OCI-LY1 (cell line): Measurements from ENCODE around the gene FCRL5.

ENCODE experiments used
- H2AFZ ChIP-seq: fragments of 200-600 bp; sonication (generic), shearing (Covaris generic); 2 replicates; pipeline ENCODE4 v1.6.0; 2014; ENCODE audit warnings: antibody characterized with exemption, mild to moderate bottlenecking, low read length
- H3F3A ChIP-seq: fragments of 200-600 bp; sonication (generic), shearing (Covaris generic); 2 replicates; pipeline ENCODE4 v1.6.0; 2014; ENCODE audit warnings: mild to moderate bottlenecking, antibody characterized with exemption, low read length, moderate library complexity; ENCODE audit not compliant: insufficient read depth
- H3K27ac ChIP-seq: fragments of 200-600 bp; sonication (generic); 2 replicates; pipeline ENCODE4 v1.5.1; 2014; ENCODE audit warnings: low read length, mixed run types, mild to moderate bottlenecking, low read depth; ENCODE audit not compliant: poor library complexity, severe bottlenecking
- H3K27me3 ChIP-seq: fragments of 200-600 bp; sonication (generic); 2 replicates; pipeline ENCODE4 v1.6.0; 2014; ENCODE audit warnings: antibody characterized with exemption, mild to moderate bottlenecking, low read length, moderate library complexity; ENCODE audit not compliant: insufficient read depth
- H3K36me3 ChIP-seq: fragments of 200-600 bp; sonication (generic); 2 replicates; pipeline ENCODE4 v1.6.1; 2014; ENCODE audit warnings: mild to moderate bottlenecking, antibody characterized with exemption, low read length, moderate library complexity, mixed read lengths; ENCODE audit not compliant: insufficient read depth
- H3K4me1 ChIP-seq: fragments of 200-600 bp; sonication (generic); 2 replicates; pipeline ENCODE4 v1.5.1; 2014; ENCODE audit warnings: mild to moderate bottlenecking, low read length, moderate library complexity; ENCODE audit not compliant: insufficient read depth, severe bottlenecking
- H3K4me2 ChIP-seq: fragments of 200-600 bp; sonication (generic), shearing (Covaris generic); 2 replicates; pipeline ENCODE4 v1.6.1; 2014; ENCODE audit warnings: low read length
- H3K4me3 ChIP-seq: fragments of 200-600 bp; sonication (generic); 2 replicates; pipeline ENCODE4 v1.5.1; 2014; ENCODE audit warnings: low read length, low read depth, mild to moderate bottlenecking, mixed read lengths; ENCODE audit not compliant: poor library complexity, severe bottlenecking
- H3K79me2 ChIP-seq: fragments of 200-600 bp; shearing (Covaris generic); 2 replicates; pipeline ENCODE4 v1.6.1; 2016; ENCODE audit warnings: mixed run types, low read length, mixed read lengths; ENCODE audit not compliant: insufficient read depth
- H3K9ac ChIP-seq: fragments of 200-600 bp; sonication (generic), shearing (Covaris generic); 2 replicates; pipeline ENCODE4 v1.6.1; 2014; ENCODE audit warnings: mild to moderate bottlenecking, low read length, mixed read lengths
- H3K9me2 ChIP-seq: fragments of 200-600 bp; sonication (generic), shearing (Covaris generic); 2 replicates; pipeline ENCODE4 v1.6.1; 2014; ENCODE audit warnings: low read depth, mild to moderate bottlenecking, low read length, mixed read lengths
- H3K9me3 ChIP-seq: fragments of 200-600 bp; shearing (Covaris generic); 2 replicates; pipeline ENCODE4 v1.6.1; 2014; ENCODE audit warnings: low read length, mixed read lengths
- H4K20me1 ChIP-seq: fragments of 200-600 bp; sonication (generic), shearing (Covaris generic); 2 replicates; pipeline ENCODE4 v1.6.0; 2016; ENCODE audit warnings: mild to moderate bottlenecking, low read length; ENCODE audit not compliant: insufficient read depth
- EZH2 ChIP-seq: fragments of 200-600 bp; sonication (generic), shearing (Covaris generic); IDR thresholded peaks from 2 replicates; pipeline ENCODE4 v1.8.0; 2017; ENCODE audit warnings: borderline replicate concordance, mixed run types, mild to moderate bottlenecking, antibody characterized with exemption, low read length, moderate library complexity, mixed read lengths
- TF ChIP-seq, protein P1 (sequence below): fragments of 200-600 bp; sonication (generic), shearing (Covaris generic); IDR thresholded peaks from 2 replicates; pipeline ENCODE4 v1.5.1; 2017; ENCODE audit warnings: mild to moderate bottlenecking, antibody characterized with exemption, low read length, moderate library complexity, mixed read lengths

The FCRL5 gene

GRCh38 chr1:157577420-157577819, 25.1 kb upstream of the FCRL5 start:
- Histone ChIP-seq H3K4me3 (no peak overlapping the region), H3K9me3 (no peaks in the 10 kb centered on the region), H3K27me3 (no peaks in the 10 kb centered on the region), H3F3A (no peaks in the 10 kb centered on the region), H3K27ac (no peak overlapping the region), H2AFZ (no peak overlapping the region), H3K4me2 (no peak overlapping the region), H3K36me3 (no peaks in the 10 kb centered on the region), H3K9me2 (no peaks in the 10 kb centered on the region), H3K79me2 (no peaks in the 10 kb centered on the region), H4K20me1 (no peaks in the 10 kb centered on the region), H3K4me1 (peaks cover 28% of the 10 kb centered on the region), H3K9ac (no peak overlapping the region)
- TF ChIP-seq EZH2: no peak
- TF ChIP-seq, protein P1, sequence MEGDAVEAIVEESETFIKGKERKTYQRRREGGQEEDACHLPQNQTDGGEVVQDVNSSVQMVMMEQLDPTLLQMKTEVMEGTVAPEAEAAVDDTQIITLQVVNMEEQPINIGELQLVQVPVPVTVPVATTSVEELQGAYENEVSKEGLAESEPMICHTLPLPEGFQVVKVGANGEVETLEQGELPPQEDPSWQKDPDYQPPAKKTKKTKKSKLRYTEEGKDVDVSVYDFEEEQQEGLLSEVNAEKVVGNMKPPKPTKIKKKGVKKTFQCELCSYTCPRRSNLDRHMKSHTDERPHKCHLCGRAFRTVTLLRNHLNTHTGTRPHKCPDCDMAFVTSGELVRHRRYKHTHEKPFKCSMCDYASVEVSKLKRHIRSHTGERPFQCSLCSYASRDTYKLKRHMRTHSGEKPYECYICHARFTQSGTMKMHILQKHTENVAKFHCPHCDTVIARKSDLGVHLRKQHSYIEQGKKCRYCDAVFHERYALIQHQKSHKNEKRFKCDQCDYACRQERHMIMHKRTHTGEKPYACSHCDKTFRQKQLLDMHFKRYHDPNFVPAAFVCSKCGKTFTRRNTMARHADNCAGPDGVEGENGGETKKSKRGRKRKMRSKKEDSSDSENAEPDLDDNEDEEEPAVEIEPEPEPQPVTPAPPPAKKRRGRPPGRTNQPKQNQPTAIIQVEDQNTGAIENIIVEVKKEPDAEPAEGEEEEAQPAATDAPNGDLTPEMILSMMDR: peak; percentile 26; the same call in 1 of the 2 replicates

DNA sequence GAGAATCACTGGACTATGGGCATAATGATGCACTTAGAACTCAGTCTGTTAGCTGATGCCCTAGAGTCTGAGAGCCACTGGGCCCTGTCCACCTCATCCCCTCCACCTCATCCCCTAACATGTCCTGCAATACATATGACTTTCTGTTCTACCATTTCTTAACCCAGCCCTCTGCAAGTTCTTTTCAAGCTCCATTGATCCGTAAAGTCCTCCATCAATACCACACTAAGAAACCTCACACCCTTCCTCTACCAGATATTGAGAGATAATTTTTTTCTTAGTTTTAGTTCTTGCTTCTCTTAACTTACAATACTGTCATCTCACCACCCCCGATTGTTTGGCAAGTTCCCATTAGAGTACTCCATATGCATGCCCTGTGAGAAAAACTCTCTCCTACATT, 23.4 kb upstream of the FCRL5 start:
- Histone ChIP-seq H3K4me1 (peaks cover 16% of the 10 kb centered on the region), H3K79me2 (no peaks in the 10 kb centered on the region), H3K9me3 (no peaks in the 10 kb centered on the region)

GRCh38 chr1:157574836-157575235, 22.5 kb upstream of the FCRL5 start:
- Histone ChIP-seq H4K20me1 (no peaks in the 10 kb centered on the region), H3K79me2 (no peaks in the 10 kb centered on the region), H3K4me1 (peaks cover 10% of the 10 kb centered on the region), H3K9me2 (no peaks in the 10 kb centered on the region), H3K27ac (no peak overlapping the region), H3K27me3 (no peaks in the 10 kb centered on the region), H3K4me2 (no peak overlapping the region), H2AFZ (no peak overlapping the region), H3K9me3 (no peaks in the 10 kb centered on the region), H3F3A (no peaks in the 10 kb centered on the region), H3K36me3 (no peaks in the 10 kb centered on the region), H3K9ac (no peak overlapping the region), H3K4me3 (no peak overlapping the region)
- TF ChIP-seq, protein P1: no peak
- TF ChIP-seq EZH2: no peak

More for the DNA sequence above, 23.4 kb upstream of the FCRL5 start:
- H3K9ac ChIP-seq: no peak overlapping the region
- H2AFZ ChIP-seq: no peak overlapping the region
- H3K9me2 ChIP-seq: no peaks in the 10 kb centered on the region
- no peaks in the 10 kb centered on the region for H3K36me3 ChIP-seq
- H4K20me1 ChIP-seq: no peaks in the 10 kb centered on the region
- no peak overlapping the region for H3K27ac ChIP-seq
- no peak overlapping the region for H3K4me3 ChIP-seq
- H3K27me3 ChIP-seq: no peaks in the 10 kb centered on the region
- no peaks in the 10 kb centered on the region for H3F3A ChIP-seq
- TF ChIP-seq, protein P1: no peak
- TF ChIP-seq EZH2: no peak
- no peak overlapping the region for H3K4me2 ChIP-seq
